ENCODE results near the gene MAGI2.
"Not testable (repeated sequence)": the region's sequence is repeated elsewhere in the genome, so short reads cannot be mapped to it uniquely, and the experiment has no call there.

The MAGI2 gene

DNA sequence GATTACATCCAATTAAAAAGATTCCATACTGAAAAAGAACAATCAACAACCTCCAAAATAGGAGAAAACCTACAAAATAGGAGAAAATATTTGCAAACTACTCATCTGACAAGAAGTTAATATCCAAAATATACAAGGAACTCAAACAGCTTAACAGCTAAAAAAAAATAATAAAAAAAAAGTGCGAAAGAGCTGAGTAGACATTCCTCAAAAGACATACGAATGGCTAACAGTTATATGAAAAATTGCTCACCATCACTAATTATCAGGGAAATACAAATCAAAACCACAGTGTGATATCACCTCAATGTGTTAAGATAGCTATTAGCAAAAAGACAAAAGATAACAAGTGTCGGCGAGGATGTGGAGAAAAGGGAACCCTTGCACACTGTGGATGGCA, 1204.6 kb downstream of the MAGI2 start:
- DNase-seq, result no peak

DNA sequence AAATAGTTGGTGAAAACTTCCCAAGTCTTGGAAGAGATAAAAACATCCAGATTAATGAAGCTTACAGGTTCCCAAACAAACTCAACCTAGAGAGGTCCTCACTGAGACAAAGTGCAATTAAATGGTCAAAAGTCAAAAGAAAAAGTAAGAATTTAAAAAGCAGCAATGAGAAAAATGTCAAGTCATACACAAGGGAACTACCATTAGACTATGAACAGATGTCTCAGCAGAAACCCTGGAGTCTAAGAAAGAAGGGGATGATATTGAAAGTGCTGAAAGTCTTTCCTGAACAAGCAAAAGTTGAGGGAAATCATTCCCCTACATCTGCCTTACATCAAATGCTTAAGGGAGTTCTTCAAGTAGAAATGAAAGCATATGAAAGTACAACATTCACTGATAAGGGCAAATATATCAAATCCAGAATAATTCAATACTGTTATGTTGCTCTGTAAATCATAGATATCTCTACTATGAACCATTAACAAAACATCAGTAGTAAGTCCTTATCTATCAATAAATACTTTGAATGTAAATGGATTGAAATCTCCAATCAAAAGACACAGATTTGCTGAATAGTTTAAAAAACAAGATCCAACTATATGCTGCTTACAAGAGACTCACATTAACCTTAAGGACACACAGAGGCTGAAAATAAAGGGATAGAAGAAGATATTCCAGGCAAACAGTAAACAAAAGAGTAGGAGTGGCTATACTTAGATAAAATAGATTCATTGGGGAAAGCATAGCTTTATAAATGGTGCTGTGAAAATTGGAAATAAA, 1205.4 kb downstream of the MAGI2 start:
- no peak for DNase-seq

- not testable (repeated sequence) for DNase-seq
Measured at GRCh38 chr7:78240179-78240578, 1213.3 kb downstream of the MAGI2 start.

DNA sequence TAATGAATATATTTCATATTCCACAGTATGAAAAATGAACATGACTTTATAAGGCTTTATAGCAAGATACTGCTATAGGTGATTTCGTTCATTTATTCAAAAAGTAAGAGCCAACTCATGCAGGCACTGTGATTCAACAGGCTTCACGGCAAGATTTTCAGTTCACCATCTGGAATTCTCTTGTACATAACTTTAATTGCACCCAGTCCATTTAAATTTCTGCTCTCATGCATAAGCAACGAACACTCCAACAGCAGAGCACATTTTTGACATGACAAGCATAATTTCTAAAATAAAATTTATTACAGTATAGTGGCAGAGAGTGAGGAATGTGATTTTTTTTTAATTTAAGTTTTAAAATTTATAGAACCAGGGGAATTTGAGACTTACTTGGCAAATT, 1218.8 kb downstream of the MAGI2 start:
- DNase-seq, result no peak

DNA sequence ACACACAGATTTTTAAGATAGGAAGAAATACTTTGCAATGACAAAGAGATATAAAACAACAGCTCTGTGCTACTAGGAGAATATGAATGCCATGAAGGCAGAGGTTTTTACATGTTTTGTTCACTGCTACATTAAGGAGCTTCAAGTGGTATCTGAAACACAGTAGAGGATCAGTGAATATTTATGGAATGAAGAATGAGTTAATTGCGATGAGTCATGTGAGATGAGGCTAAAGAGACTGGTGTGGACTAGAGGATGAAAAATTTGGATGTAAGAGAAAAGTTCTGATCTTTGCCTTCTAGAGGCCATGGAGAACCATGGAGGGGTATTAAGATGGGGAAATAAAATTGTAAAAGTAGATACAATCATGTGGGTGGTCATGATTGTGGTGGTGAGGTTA, 1220.7 kb downstream of the MAGI2 start:
- DNase-seq, result no peak

DNA sequence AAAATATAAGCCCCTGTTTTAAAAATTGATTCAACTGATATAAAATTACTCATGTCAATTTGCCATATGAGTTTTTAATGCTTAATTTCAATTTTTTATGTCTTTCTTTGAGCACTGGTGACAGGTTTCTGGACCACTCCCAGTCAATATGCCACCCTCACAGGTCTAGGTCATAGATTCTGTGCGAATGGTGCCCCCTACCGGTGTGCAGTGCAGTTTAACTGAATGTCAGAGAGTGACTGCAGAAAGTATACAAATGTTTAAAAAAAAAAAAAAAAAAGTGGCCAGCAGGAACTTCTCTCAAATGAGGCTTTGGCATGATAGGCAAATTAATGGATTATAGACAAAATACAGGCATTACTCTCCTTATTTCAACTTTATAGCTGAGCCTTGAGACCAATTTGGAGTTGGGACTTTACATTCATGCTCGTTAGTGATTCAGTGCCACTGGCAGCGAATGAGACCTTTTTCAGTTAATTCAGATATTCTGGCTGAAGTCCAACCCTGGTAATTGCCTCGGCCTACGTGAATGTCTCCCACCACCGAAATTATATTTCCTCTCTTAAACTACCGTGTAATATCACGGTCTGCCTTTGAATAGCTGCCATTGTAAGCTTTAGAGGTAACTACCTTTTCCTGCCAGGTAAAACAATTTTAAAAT, 1227.3 kb downstream of the MAGI2 start:
- DNase-seq, result peak; percentile 66

DNA sequence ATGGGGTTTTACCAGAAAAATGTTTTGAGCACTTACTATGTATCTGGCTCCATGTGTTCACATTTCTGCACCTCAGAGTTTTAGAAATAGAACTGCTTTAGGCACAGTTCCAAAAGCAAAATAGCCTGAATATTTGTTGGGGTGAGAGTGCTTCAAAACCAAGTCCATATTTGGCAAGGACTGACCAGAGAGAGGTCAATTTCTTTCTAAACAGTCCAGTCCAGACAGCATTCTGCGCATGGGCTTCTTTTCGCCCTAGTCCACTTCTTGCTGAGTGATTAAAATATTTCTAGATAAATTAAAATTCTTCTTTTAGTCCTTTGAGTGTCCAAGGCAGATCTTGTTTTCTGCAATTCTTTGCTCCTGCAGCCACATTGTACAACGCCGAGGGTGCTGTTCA, 1227.9 kb downstream of the MAGI2 start:
- no peak for DNase-seq

DNA sequence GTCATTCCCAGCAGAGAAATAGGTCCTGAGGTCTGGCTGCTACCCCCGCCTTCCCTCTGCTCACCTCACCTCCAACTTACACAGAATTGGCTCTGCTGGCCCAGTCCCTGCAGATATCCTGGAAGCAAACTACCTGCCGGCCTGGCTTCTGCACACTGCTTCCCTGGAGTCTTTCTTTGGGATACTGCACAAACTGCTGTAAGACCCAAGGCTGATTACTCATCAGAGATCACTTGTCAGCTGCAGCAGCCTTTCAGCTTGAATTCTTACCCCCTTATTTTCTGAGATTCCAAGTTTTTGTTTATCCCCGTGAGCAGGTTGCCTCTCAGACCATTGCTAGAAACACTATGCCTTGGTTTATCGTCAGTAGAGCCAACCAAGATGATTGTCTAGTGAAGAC, 1228.5 kb downstream of the MAGI2 start:
- no peak for DNase-seq

DNA sequence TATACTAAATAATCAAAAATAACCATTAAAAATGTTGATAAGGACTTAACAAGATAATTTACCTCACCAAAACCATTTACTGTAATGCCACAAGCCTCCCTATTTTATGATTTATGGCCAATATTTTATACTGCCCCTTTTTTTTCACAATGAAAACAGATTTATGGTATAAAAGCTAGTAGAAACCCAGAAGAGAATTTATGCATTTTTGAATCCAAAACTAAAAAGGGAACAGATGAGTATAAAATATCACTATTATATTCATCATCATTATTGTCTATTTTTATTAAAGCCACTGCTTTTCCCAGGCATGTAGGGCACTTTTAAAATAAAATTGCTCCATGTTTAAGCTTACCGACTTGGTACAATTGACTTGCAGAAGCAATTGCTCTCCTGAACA, 1229.9 kb downstream of the MAGI2 start:
- DNase-seq, result no peak

DNA sequence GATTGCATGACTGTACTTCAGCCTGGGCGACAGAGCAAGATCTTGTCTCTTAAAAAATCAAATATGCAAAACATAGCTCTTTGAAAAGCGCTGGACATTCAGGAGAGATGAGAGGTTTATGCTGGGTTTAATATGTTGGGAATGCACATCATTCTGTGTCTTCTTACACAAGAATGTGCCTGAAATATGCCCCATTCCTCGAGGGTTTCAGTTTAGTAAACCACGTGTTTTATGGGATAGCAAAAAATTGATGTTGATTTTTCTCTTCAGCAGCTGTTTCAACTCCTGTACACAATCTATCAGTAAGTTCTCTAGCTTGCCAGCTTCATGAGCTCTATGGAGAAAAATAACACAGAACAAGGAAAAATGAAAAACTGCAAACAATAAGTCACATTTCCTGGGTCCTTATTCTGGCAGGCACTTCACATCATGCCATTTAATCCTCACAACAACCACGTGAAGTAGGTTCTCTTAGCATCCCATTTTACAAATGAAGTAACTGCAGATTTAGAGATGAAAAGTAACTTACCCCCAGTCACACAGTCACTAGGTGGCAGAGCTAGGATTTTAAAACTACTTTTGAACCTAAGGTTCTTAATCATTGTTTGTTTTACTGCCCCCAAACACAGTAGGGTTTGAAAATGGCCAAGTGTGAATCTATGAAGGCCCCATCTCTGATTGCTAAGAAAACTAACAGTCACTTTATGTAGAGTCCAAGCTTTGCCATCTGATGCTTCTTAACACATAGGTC, 1231.3 kb downstream of the MAGI2 start:
- no peak for DNase-seq

DNA sequence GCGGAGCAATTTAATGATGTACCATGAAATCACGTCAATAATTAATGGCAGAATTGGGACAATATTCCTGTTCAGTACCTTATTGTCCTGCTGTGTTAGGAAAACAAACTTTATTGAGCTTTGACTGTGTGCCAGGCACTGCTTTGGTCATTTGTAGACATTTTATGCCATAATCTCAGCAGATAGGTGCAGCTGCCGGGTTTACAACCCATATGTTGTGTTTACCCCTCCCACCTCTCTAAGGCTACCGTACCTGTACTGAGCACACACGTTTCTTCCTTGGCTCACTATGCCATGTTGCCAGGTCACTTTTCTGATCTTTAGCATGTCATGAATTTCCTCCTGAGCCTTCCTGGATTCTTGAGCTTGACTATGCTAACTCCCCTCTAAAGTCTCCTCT, 1232.7 kb downstream of the MAGI2 start:
- no peak for DNase-seq

- no peak for DNase-seq
Measured at GRCh38 chr7:78218876-78219275, 1234.6 kb downstream of the MAGI2 start.

DNA sequence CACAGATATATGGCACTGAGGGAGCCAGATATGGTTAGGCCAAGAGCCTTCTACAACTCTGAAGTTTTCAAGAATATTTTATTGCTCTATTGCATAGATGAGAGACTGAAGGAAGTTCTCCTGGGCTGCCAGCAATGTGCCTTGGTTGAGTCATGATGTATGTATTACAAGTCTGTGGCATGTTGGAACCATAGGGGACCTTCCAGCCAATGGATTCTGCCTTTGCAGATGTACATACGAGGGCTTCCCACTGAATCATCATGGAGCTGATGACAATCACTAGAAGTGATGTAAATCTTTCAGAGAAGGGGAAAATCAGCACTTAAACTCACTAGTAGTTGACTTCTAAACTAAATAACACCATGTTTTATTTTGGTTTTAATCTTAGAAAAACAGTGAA, 1235.4 kb downstream of the MAGI2 start:
- DNase-seq, result no peak

GRCh38 chr7:78215199-78215598, 1238.3 kb downstream of the MAGI2 start:
- DNase-seq, result no peak

- DNase-seq, result no peak
Measured at GRCh38 chr7:78213402-78213801, 1240.1 kb downstream of the MAGI2 start.

DNA sequence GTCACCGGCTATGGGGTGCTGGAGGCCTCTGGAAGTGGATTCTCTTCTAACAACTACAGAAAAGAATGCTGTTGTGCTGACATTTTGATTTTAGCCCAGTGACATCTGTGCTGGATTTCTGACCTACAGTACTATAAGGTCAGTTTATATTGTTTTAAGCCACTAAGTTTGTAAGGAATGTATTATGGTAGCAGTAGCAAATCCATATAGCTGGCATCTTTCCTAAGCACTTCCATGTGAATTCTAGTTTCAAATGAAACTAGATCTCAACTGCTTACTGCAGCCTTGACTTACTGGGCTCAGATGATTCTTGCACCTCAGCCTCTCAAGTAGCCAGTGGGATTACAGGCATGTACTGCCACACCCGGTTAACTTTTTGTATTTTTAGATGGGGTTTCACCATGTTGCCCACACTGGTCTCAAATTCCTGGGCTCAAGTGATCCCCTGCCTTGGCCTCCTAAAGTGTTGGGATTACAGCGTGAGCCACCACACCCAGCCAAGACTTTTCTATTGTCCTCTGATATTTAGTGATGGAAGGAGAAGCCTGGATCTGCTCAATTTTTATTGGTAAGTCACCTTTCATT, 1240.9 kb downstream of the MAGI2 start:
- DNase-seq, result no peak

- DNase-seq, result no peak
Measured at GRCh38 chr7:78207269-78207668, 1246.2 kb downstream of the MAGI2 start.

- no peak for DNase-seq
Measured at GRCh38 chr7:78206769-78207168, 1246.7 kb downstream of the MAGI2 start.

- DNase-seq, result no peak
Measured at GRCh38 chr7:78203042-78203720, 1250.3 kb downstream of the MAGI2 start.

GRCh38 chr7:78198756-78199155, 1254.7 kb downstream of the MAGI2 start:
- DNase-seq, result no peak

DNA sequence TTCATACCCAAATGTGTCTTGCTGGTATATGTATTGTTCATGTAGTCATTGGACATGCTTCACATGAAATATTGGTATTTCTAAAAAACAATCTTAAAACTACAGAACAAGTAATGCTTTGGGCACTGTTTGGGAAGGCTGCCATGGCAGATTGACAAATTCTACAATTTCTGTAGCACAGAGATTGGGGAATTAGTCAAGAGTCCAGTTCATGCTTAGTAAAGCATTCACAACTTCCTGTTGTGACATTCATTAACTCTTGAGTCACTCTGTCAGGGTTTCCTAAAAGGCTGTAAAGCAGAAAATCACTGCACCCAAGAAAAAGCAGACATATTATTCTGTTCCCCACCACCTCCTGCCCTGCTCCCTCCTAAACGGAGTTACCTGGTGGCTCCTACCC, 1256.0 kb downstream of the MAGI2 start:
- DNase-seq, result no peak

- DNase-seq, result no peak
Measured at GRCh38 chr7:78195281-78195680, 1258.2 kb downstream of the MAGI2 start.

DNA sequence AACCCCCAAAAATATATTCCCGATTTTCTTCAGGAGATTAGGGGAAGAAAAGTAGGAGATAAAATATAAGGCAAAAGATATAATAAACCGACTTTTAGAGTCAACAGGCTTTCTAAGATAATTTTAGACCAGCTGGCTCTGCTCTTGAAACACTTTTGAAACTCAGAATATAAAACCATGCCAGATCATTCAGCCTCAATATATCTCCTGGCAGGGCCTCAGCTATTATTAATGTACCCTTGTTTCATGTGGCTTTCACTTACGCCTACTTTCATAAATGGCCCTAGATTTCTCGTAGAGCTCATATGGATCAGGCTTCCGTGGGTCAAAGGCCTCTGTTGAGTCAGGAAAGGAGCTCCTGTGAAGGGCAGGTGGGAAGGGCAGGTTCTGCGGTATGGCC, 1258.9 kb downstream of the MAGI2 start:
- DNase-seq, result no peak
